Endothelial cell of umbilical vein (primary cell): ENCODE data around the gene NEDD4L. TPM values are rescaled to one million over a fixed set of nuclear protein-coding genes. Genes with fewer than 3 reads are reported as not detected.
A peak's percentile ranks its signal among the peaks of the same experiment; 100 is the strongest.

Experiments used
- BruUV-seq: library from RNA; stranded (reverse); fragments of 400-500 nt; replicated peaks from 2 replicates; lab custom pipeline; 2021; lab: Mats Ljungman, UMichigan
- CTCF ChIA-PET: fragments of 300-600, 350-600 bp; sonication (Branson Sonifier 250); formaldehyde crosslinking; loops from one replicate; lab custom pipeline; 2021; ENCODE audit warnings: antibody characterized with exemption, inconsistent platforms; lab: Charles Lee
- POLR2A ChIA-PET: fragments of 300-600, 350-600 bp; sonication (Branson Sonifier 250); formaldehyde crosslinking; loops from one replicate; lab custom pipeline; 2021; ENCODE audit warnings: antibody characterized with exemption, inconsistent platforms; lab: Charles Lee
- DNase-seq: peaks from one replicate; pipeline ENCODE4 v3.0.0-alpha.2; 2011; ENCODE audit warnings: low read depth, low spot score
- FAIRE-seq: peaks from 2 replicates; lab custom pipeline; 2011; peaks lifted over from hg19 to GRCh38; lab: Jason Lieb, UNC
- H2AFZ ChIP-seq: 2 replicates; pipeline ENCODE4 v1.6.0; 2012; ENCODE audit warnings: low read depth, low read length, control low read depth, inconsistent platforms
- H3K27ac ChIP-seq: 2 replicates; pipeline ENCODE4 v1.5.1; 2011; ENCODE audit warnings: low read depth, mild to moderate bottlenecking, control low read depth, low read length, moderate library complexity; ENCODE audit not compliant: insufficient read depth
- H3K27me3 ChIP-seq, 2 experiments: 2 replicates each; pipeline versions ENCODE4 v1.6.0 to v1.6.1; 2011; ENCODE audit warnings: low read length in 2 of 2, mixed read lengths in 1 of 2; ENCODE audit not compliant: control insufficient read depth in 2 of 2, insufficient read depth in 2 of 2
- H3K36me3 ChIP-seq, 2 experiments: 2 replicates in 1 of 2; 3 replicates in 1 of 2; pipeline ENCODE4 v1.5.1; 2011; ENCODE audit warnings: low read length in 2 of 2, mild to moderate bottlenecking in 1 of 2, moderate library complexity in 1 of 2; ENCODE audit not compliant: control insufficient read depth in 2 of 2, insufficient read depth in 2 of 2; ENCODE audit errors: extremely low read depth in 1 of 2
- H3K4me1 ChIP-seq: 3 replicates; pipeline ENCODE4 v1.5.1; 2011; ENCODE audit warnings: mild to moderate bottlenecking, low read length; ENCODE audit not compliant: control insufficient read depth, insufficient read depth; ENCODE audit errors: extremely low read depth
- H3K4me2 ChIP-seq: 2 replicates; pipeline ENCODE4 v1.6.1; 2011; ENCODE audit warnings: low read length, control low read depth, mixed read lengths; ENCODE audit not compliant: insufficient read depth
- H3K4me3 ChIP-seq, 3 experiments: fragments of 200-600 bp in 1 of 3; sonication (generic), shearing (Covaris generic) in 1 of 3; replicated peaks in 1 of 3; 2 replicates each; pipeline ENCODE4 v1.5.1; 2011 to 2016; ENCODE audit warnings: control low read depth in 3 of 3, low read length in 3 of 3, mild to moderate bottlenecking in 2 of 3, inconsistent platforms in 1 of 3, low read depth in 1 of 3, moderate library complexity in 1 of 3; ENCODE audit not compliant: insufficient read depth in 1 of 3
- H3K79me2 ChIP-seq: 2 replicates; pipeline ENCODE4 v1.6.0; 2012; ENCODE audit warnings: low read length, inconsistent platforms; ENCODE audit not compliant: control insufficient read depth, insufficient read depth
- H3K9ac ChIP-seq: replicated peaks from 2 replicates; pipeline ENCODE3; 2011; ENCODE audit warnings: low read length, control low read depth; ENCODE audit not compliant: insufficient read depth; ENCODE audit errors: extremely low read depth
- H3K9me1 ChIP-seq: replicated peaks from 3 replicates; pipeline ENCODE4 v1.6.0; 2011; ENCODE audit warnings: mild to moderate bottlenecking, low read length; ENCODE audit not compliant: control insufficient read depth, insufficient read depth; ENCODE audit errors: extremely low read depth
- H3K9me3 ChIP-seq: replicated peaks from 2 replicates; pipeline ENCODE4 v1.5.1; 2012; ENCODE audit warnings: low read length, inconsistent platforms; ENCODE audit not compliant: control insufficient read depth, insufficient read depth
- H4K20me1 ChIP-seq: replicated peaks from 2 replicates; pipeline ENCODE3; 2011; ENCODE audit warnings: mild to moderate bottlenecking, low read length; ENCODE audit not compliant: control insufficient read depth, insufficient read depth; ENCODE audit errors: extremely low read depth
- CTCF ChIP-seq, 2 donors: IDR thresholded peaks; 1 replicate in 1 of 2; 2 replicates in 1 of 2; pipeline ENCODE4 v1.5.1; 2011; ENCODE audit warnings: low read length in 2 of 2, mild to moderate bottlenecking in 2 of 2, moderate library complexity in 2 of 2, control low read depth in 1 of 2, inconsistent platforms in 1 of 2, low read depth in 1 of 2; ENCODE audit not compliant: insufficient read depth in 1 of 2; ENCODE audit errors: extremely low read depth in 1 of 2
- EZH2 ChIP-seq: IDR thresholded peaks from 2 replicates; pipeline ENCODE4 v1.6.1; 2012; ENCODE audit warnings: borderline replicate concordance, low read depth, mild to moderate bottlenecking, moderate library complexity, low read length, inconsistent platforms; ENCODE audit not compliant: severe bottlenecking
- FOS ChIP-seq: IDR thresholded peaks from 2 replicates; pipeline ENCODE4 v1.6.1; 2011; ENCODE audit warnings: mild to moderate bottlenecking, low read length, moderate library complexity, borderline replicate concordance; ENCODE audit not compliant: insufficient read depth
- GATA2 ChIP-seq: IDR thresholded peaks from 2 replicates; pipeline ENCODE4 v1.7.0; 2011; ENCODE audit warnings: low read depth, mild to moderate bottlenecking, moderate library complexity, mixed read lengths, low read length; ENCODE audit not compliant: insufficient read length, insufficient read depth
- JUN ChIP-seq: IDR thresholded peaks from 2 replicates; pipeline ENCODE4 v1.6.1; 2011; ENCODE audit warnings: borderline replicate concordance, low read depth; ENCODE audit not compliant: insufficient read length, insufficient read depth
- MAX ChIP-seq: IDR thresholded peaks from 2 replicates; pipeline ENCODE4 v1.6.1; 2011; ENCODE audit not compliant: insufficient read depth, insufficient read length
- MYC ChIP-seq: IDR thresholded peaks from one replicate; pipeline ENCODE4 v1.6.1; 2011; ENCODE audit warnings: mild to moderate bottlenecking, low read depth, low read length
- POLR2A ChIP-seq: IDR thresholded peaks from 2 replicates; pipeline ENCODE4 v1.6.1; 2012; ENCODE audit warnings: low read depth, mild to moderate bottlenecking, control low read depth, low read length
- POLR2AphosphoS5 ChIP-seq: IDR thresholded peaks from 2 replicates; pipeline ENCODE4 v1.6.1; 2012; ENCODE audit warnings: low read depth, mild to moderate bottlenecking, control low read depth, low read length, moderate library complexity; ENCODE audit not compliant: insufficient read depth
- dilution Hi-C: fragments of 300-500 bp; cut with MboI; formaldehyde crosslinking; loops from one replicate; pipeline ENCODE4 v1.15.0; 2019; ENCODE audit warnings: low sequenced_read_pairs; ENCODE audit not compliant: extremely low pct_ligation_motif_present
- intact Hi-C: fragments of 100-400 bp; cut with micrococcal nuclease; formaldehyde crosslinking; loops from one replicate; pipeline ENCODE4 v1.10.0; 2022
- polyA plus RNA-seq, 4 experiments: library from polyadenylated mRNA; depleted of rRNA in 3 of 4; stranded (reverse) in 3 of 4; unstranded in 1 of 4; fragments of >200 nt; gene quantifications; 2 replicates each; pipeline versions ENCODE4 v1.2.1 to v1.2.3, GENCODE V29; 2011 to 2012; ENCODE audit warnings: missing spikeins in 1 of 4
- total RNA-seq: library from RNA; stranded (reverse); gene quantifications from 2 replicates; pipeline ENCODE4 v1.2.3, GENCODE V29; 2021

NEDD4L gene
- total and polyA plus RNA-seq, 2 donors (not counting 3 experiments of a cell fraction or from before 2014, with no cell fraction given): 20.5 to 78.9 TPM

GRCh38 chr18:58268849-58269248, 224.8 kb downstream of the NEDD4L start:
- H4K20me1 ChIP-seq: no peaks in the 10 kb centered on the region
- CTCF ChIA-PET: no interaction called here

GRCh38 chr18:58269931-58270330, 225.9 kb downstream of the NEDD4L start:
- BruUV-seq: no TSS peak
- Histone ChIP-seq H3K36me3 (no peaks in the 10 kb centered on the region), H3K79me2 (no peaks in the 10 kb centered on the region), H3K27ac (no peak overlapping the region), H2AFZ (no peak overlapping the region), H4K20me1 (no peaks in the 10 kb centered on the region), H3K27me3 (no peaks in the 10 kb centered on the region), H3K9me3 (no peaks in the 10 kb centered on the region), H3K9ac (no peak overlapping the region), H3K4me3 (no peak overlapping the region), H3K9me1 (no peaks in the 10 kb centered on the region), H3K4me2 (no peak overlapping the region), H3K4me1 (peaks cover 26% of the 10 kb centered on the region)
- no peak for DNase-seq
- intact Hi-C loops (no loop called here), dilution Hi-C loops (no loop called here)
- no peak for TF ChIP-seq MYC
- no peak for TF ChIP-seq FOS
- TF ChIP-seq JUN: no peak
- no peak for TF ChIP-seq CTCF (IDR thresholded peaks at IDR 0.05; ENCODE audit: extremely low read depth in 1 of 2, insufficient read depth in 1 of 2, low read depth in 1 of 2, low read length in 2 of 2)
- TF ChIP-seq POLR2A: no peak
- TF ChIP-seq EZH2: no peak
- TF ChIP-seq GATA2: no peak
- no peak for TF ChIP-seq POLR2AphosphoS5
- TF ChIP-seq MAX: no peak
- CTCF ChIA-PET: interaction anchor here (1.7 kb wide), 1 partner anchor 52 kb away, joined by 4 read pairs; no protein-coding TSS in a partner anchor
- POLR2A ChIA-PET: no interaction called here
- no peak for FAIRE-seq

More at GRCh38 chr18:58268849-58269248, 224.8 kb downstream of the NEDD4L start:
- DNase-seq (peak; percentile 62), FAIRE-seq (peak; percentile 35)
- dilution Hi-C loops: no loop called here
- POLR2A ChIA-PET: no interaction called here
- no TSS peak for BruUV-seq
- Histone ChIP-seq H3K9me1 (no peaks in the 10 kb centered on the region), H3K4me1 (peaks cover 32% of the 10 kb centered on the region), H2AFZ (no peak overlapping the region), H3K36me3 (no peaks in the 10 kb centered on the region), H3K27ac (no peak overlapping the region), H3K9ac (no peak overlapping the region), H3K27me3 (no peaks in the 10 kb centered on the region), H3K4me3 (no peak overlapping the region), H3K9me3 (no peaks in the 10 kb centered on the region), H3K4me2 (no peak overlapping the region), H3K79me2 (no peaks in the 10 kb centered on the region)
- TF ChIP-seq GATA2 (no peak), JUN (peak; percentile 15), MAX (no peak), MYC (no peak), POLR2A (no peak)
- intact Hi-C loops: no loop called here
